PC-3 (cell line): ENCODE results near the gene TF. TPM values are rescaled to one million over a fixed set of nuclear protein-coding genes. Genes with fewer than 3 reads are reported as not detected.

Source experiments
- ATAC-seq: fragments of 200-7000 bp; cut with Tn5 transposase; 2 replicates; pipeline ENCODE4 v1.9.1; 2020; ENCODE audit warnings: mild to moderate bottlenecking, moderate library complexity
- BruUV-seq: library from RNA; stranded (reverse); fragments of 400-500 nt; replicated peaks from 2 replicates; lab custom pipeline; 2021; lab: Mats Ljungman, UMichigan
- CTCF ChIA-PET: fragments of 300-600 bp; sonication (Branson Sonifier 250); formaldehyde crosslinking; loops from one replicate; lab custom pipeline; 2022; ENCODE audit warnings: antibody characterized with exemption; lab: Charles Lee
- POLR2A ChIA-PET: fragments of 300-600 bp; sonication (Branson Sonifier 250); formaldehyde crosslinking; loops from one replicate; lab custom pipeline; 2022; ENCODE audit warnings: antibody characterized with exemption; ENCODE audit not compliant: unreplicated experiment; lab: Charles Lee
- DNase-seq: peaks from one replicate; pipeline ENCODE4 v3.0.0-alpha.2; 2015
- H2AFZ ChIP-seq: fragments of 300-600 bp; sonication (generic); 2 replicates; pipeline ENCODE4 v1.6.0; 2016; ENCODE audit warnings: antibody characterized with exemption, low read length
- H3F3A ChIP-seq: fragments of 300-600 bp; sonication (generic); one replicate; pipeline ENCODE4 v1.6.0; 2017; ENCODE audit warnings: antibody characterized with exemption, low read length, control low read depth, mild to moderate bottlenecking; ENCODE audit not compliant: unreplicated experiment
- H3K27ac ChIP-seq: fragments of 300-600 bp; sonication (generic); 2 replicates; pipeline ENCODE4 v1.5.1; 2016; ENCODE audit warnings: mild to moderate bottlenecking, low read length
- H3K27me3 ChIP-seq: fragments of 300-600 bp; sonication (generic); 2 replicates; pipeline ENCODE4 v1.6.1; 2016; ENCODE audit warnings: low read length, mixed read lengths
- H3K36me3 ChIP-seq: fragments of 300-600 bp; sonication (generic); 2 replicates; pipeline ENCODE4 v1.6.1; 2016; ENCODE audit warnings: low read depth, mixed run types, low read length, mixed read lengths
- H3K4me1 ChIP-seq: fragments of 300-600 bp; sonication (generic); 2 replicates; pipeline ENCODE4 v1.5.1; 2016; ENCODE audit warnings: low read length; ENCODE audit not compliant: insufficient read depth
- H3K4me2 ChIP-seq: fragments of 300-600 bp; sonication (generic); 2 replicates; pipeline ENCODE4 v1.6.0; 2016; ENCODE audit warnings: low read length
- H3K4me3 ChIP-seq: fragments of 300-600 bp; sonication (generic); 2 replicates; pipeline ENCODE4 v1.5.1; 2016; ENCODE audit warnings: mild to moderate bottlenecking, low read length, mixed read lengths
- H3K79me2 ChIP-seq: fragments of 300-600 bp; sonication (generic); 2 replicates; pipeline ENCODE4 v1.6.1; 2017; ENCODE audit warnings: low read length, mixed read lengths
- H3K9ac ChIP-seq: fragments of 300-600 bp; sonication (generic); 2 replicates; pipeline ENCODE4 v1.6.0; 2016; ENCODE audit warnings: mild to moderate bottlenecking, low read length
- H3K9me2 ChIP-seq: fragments of 300-600 bp; sonication (generic); replicated peaks from 2 replicates; pipeline ENCODE4 v1.6.1; 2016; ENCODE audit warnings: mixed run types, low read length, mixed read lengths
- H3K9me3 ChIP-seq: fragments of 300-600 bp; sonication (generic); 2 replicates; pipeline ENCODE4 v1.6.1; 2016; ENCODE audit warnings: low read length, mixed read lengths
- H4K20me1 ChIP-seq: fragments of 300-600 bp; sonication (generic); 2 replicates; pipeline ENCODE4 v1.6.1; 2016; ENCODE audit warnings: low read length, mixed read lengths
- EZH2 ChIP-seq: fragments of 300-600 bp; sonication (generic); IDR thresholded peaks from one replicate; pipeline ENCODE4 v1.6.1; 2017; ENCODE audit warnings: antibody characterized with exemption, mild to moderate bottlenecking, low read length; ENCODE audit not compliant: unreplicated experiment
- EZH2phosphoT487 ChIP-seq: fragments of 300-600 bp; sonication (generic); IDR thresholded peaks from 2 replicates; pipeline ENCODE4 v1.6.1; 2018; ENCODE audit warnings: mild to moderate bottlenecking, antibody characterized with exemption, low read length, borderline replicate concordance
- intact Hi-C: fragments of 100-400 bp; cut with micrococcal nuclease; formaldehyde crosslinking; loops from 2 replicates; pipeline ENCODE4 v1.9.0; 2023
- total RNA-seq: library from RNA; depleted of rRNA; stranded (reverse); fragments of >200 nt; gene quantifications from 2 replicates; pipeline ENCODE4 v1.2.3, GENCODE V29; 2014
- TF ChIP-seq, protein P1 (sequence below): fragments of 300-600 bp; sonication (generic); conservative IDR thresholded peaks from 2 replicates; pipeline ENCODE4 v1.5.1; 2017; ENCODE audit warnings: antibody characterized with exemption, low read depth, mild to moderate bottlenecking, low read length

Gene TF
- total RNA-seq, 1 experiment from 2014 or later: not detected

DNA sequence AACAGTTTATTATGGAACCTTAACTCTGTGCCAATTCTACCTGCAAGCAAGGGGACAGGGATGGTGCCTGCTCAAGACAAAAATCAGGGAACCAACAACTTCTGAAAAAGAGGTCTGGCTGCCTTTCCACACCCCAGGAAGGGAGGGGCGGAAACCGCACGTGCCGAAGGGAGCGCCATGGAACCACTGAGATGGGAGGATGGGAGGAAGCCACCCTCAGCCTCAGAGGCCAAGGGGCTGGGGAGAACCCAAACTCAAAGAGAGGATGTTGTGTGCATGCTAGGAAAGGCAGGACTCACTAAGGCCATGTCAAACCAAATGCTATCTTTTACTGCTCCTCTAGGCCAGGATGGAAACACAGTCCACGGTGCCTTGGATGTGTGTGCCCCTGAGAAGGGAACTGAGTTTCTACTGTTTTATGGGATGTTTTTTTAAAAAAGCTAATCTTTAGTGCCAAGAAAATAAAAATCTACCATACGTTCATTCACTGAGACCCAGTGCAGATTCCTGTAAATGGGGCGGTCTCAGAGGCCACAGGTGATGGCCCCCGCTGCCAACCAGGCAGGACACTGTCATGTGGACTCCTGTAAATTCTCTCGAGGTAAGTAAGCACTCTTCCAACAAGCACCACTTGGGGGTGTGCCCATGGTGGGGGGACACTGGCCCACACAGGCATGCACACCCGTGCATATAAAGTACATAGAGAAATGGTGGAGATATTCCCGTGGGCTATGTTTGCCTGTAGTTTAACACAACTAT lies 80.0 kb downstream of the TF start:
- H3K27ac ChIP-seq: no peak overlapping the region
- H2AFZ ChIP-seq: no peak overlapping the region
- H3K36me3 ChIP-seq: peaks cover 17% of the 10 kb centered on the region
- H3K27me3 ChIP-seq: no peaks in the 10 kb centered on the region
- DNase-seq (no peak), ATAC-seq (no peak; the same call in 1 of the 2 replicates)
- no peak for TF ChIP-seq EZH2phosphoT487
- no peak for TF ChIP-seq EZH2
- TF ChIP-seq, protein P1, sequence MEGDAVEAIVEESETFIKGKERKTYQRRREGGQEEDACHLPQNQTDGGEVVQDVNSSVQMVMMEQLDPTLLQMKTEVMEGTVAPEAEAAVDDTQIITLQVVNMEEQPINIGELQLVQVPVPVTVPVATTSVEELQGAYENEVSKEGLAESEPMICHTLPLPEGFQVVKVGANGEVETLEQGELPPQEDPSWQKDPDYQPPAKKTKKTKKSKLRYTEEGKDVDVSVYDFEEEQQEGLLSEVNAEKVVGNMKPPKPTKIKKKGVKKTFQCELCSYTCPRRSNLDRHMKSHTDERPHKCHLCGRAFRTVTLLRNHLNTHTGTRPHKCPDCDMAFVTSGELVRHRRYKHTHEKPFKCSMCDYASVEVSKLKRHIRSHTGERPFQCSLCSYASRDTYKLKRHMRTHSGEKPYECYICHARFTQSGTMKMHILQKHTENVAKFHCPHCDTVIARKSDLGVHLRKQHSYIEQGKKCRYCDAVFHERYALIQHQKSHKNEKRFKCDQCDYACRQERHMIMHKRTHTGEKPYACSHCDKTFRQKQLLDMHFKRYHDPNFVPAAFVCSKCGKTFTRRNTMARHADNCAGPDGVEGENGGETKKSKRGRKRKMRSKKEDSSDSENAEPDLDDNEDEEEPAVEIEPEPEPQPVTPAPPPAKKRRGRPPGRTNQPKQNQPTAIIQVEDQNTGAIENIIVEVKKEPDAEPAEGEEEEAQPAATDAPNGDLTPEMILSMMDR: no peak
- H3K79me2 ChIP-seq: no peaks in the 10 kb centered on the region
- no TSS peak for BruUV-seq
- H3K4me1 ChIP-seq: peaks cover 7% of the 10 kb centered on the region
- CTCF ChIA-PET: no interaction called here
- no peak overlapping the region for H3K4me3 ChIP-seq
- POLR2A ChIA-PET: no interaction called here
- no peaks in the 10 kb centered on the region for H3K9me3 ChIP-seq
- no peaks in the 10 kb centered on the region for H3F3A ChIP-seq
- H3K4me2 ChIP-seq: no peak overlapping the region
- intact Hi-C loops: no loop called here
- no peaks in the 10 kb centered on the region for H4K20me1 ChIP-seq
- no peak overlapping the region for H3K9ac ChIP-seq
- H3K9me2 ChIP-seq: no peaks in the 10 kb centered on the region

DNA sequence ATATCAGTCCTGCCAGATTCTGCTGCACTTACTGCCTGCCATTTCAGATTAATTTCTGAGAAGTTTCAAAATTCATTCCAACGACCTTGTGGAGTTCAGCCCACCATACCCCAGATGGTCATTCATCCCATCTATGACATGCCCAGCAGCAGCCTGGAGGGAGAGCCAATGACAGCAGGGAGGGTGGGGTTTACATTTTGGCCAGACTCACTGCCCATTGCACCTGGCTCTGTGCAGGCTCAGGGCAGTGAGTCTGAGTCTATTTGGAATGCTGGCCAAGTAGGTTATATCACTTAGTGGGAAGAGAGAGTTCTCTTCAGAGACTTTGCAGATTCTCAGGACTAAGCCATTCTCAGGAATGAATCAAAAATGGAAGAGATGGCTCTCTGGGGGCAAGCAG lies 80.9 kb downstream of the TF start:
- Histone ChIP-seq H3K27me3 (no peaks in the 10 kb centered on the region), H2AFZ (no peak overlapping the region), H3F3A (no peaks in the 10 kb centered on the region), H3K4me1 (no peaks in the 10 kb centered on the region; the same call in 1 of the 2 replicates), H3K9me2 (no peaks in the 10 kb centered on the region), H4K20me1 (no peaks in the 10 kb centered on the region), H3K79me2 (no peaks in the 10 kb centered on the region), H3K9me3 (no peaks in the 10 kb centered on the region), H3K27ac (no peak overlapping the region), H3K9ac (no peak overlapping the region), H3K36me3 (peaks cover 10% of the 10 kb centered on the region; the same call in 1 of the 2 replicates), H3K4me3 (no peak overlapping the region), H3K4me2 (no peak overlapping the region)
- ChIA-PET POLR2A (no interaction called here), CTCF (no interaction called here)
- no TSS peak for BruUV-seq
- DNase-seq (no peak), ATAC-seq (peak; percentile 18; the same call in 1 of the 2 replicates)
- no peak for TF ChIP-seq EZH2phosphoT487
- TF ChIP-seq EZH2: no peak
- intact Hi-C loops: no loop called here

DNA sequence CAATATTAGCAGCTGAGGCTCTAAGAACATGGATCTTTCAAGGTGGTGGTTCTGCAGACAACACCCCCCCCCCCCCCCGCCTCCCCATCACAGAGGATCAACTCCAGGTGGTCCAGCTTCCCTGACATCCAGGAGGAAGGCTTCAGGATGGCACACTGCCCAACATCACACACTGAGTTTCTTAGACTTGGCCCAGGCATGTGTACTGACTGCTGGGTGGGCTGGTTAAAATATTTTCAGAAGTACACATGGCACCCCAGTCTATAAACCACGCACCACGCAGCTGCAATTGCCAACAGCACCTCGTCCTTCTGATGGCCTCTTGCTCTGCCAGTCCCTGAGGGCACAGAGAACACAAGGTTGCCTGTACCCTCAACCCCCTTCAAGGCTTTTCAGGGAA lies 81.5 kb downstream of the TF start:
- Histone ChIP-seq H3K79me2 (no peaks in the 10 kb centered on the region), H3K9ac (no peak overlapping the region), H3F3A (no peaks in the 10 kb centered on the region), H3K9me3 (no peaks in the 10 kb centered on the region), H3K36me3 (peaks cover 9% of the 10 kb centered on the region; the same call in 1 of the 2 replicates), H2AFZ (no peak overlapping the region), H3K9me2 (no peaks in the 10 kb centered on the region), H3K27me3 (no peaks in the 10 kb centered on the region), H3K4me3 (no peak overlapping the region), H4K20me1 (no peaks in the 10 kb centered on the region), H3K27ac (no peak overlapping the region), H3K4me2 (no peak overlapping the region), H3K4me1 (no peaks in the 10 kb centered on the region)
- DNase-seq: no peak
- TF ChIP-seq EZH2 (no peak), EZH2phosphoT487 (no peak)
- TF ChIP-seq, protein P1: no peak
- POLR2A ChIA-PET: no interaction called here
- intact Hi-C loops: no loop called here
- no TSS peak for BruUV-seq
- no peak for ATAC-seq
- CTCF ChIA-PET: no interaction called here
